Kidney tubule cell (primary cell): ENCODE data around the gene SMTN.

Source experiments
- DNase-seq: peaks from one replicate; pipeline ENCODE4 v3.0.0-alpha.2; 2018; ENCODE audit warnings: low spot score

The SMTN gene

DNA sequence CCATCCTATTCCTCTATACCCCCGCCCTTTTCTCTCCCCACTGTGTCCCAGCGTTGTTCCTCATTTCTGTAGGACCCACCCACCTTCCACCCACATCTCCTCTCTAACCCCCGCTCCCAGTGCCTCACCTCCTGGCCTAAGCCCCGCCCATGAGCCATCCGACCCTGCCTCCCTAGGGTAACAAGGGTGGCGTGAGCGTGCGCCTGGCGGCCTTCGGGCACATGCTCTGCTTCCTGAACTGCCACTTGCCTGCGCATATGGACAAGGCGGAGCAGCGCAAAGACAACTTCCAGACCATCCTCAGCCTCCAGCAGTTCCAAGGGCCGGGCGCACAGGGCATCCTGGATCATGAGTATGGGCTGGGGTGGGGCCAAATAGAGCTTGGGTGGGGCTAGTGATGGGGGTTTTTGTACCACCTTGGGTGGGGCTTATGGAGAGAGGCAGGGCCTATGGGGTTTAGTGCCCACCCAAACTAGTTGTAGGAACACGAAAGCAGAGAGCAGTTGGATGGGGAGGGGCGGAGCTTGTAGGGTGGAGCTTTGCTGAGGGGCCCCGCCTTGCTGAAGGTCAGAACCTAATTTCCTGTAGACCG lies 46.2 kb downstream of the SMTN start:
- no peak for DNase-seq

DNA sequence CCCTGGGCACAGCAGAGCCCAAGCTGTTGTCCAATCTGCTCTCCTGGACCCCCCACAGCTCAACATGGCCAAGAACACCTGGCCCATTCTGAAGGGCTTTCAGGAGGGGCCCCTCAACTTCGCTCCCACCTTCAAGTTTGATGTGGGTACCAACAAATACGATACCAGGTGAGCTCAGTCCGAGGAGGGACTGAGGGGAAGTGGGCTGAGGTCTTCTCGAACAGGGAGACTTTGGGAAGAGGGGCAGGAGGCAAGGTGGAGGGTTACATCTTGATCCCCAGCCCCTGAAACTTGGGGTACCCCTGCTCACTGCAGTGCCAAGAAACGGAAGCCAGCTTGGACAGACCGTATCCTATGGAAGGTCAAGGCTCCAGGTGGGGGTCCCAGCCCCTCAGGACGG lies 47.0 kb downstream of the SMTN start:
- no peak for DNase-seq

DNA sequence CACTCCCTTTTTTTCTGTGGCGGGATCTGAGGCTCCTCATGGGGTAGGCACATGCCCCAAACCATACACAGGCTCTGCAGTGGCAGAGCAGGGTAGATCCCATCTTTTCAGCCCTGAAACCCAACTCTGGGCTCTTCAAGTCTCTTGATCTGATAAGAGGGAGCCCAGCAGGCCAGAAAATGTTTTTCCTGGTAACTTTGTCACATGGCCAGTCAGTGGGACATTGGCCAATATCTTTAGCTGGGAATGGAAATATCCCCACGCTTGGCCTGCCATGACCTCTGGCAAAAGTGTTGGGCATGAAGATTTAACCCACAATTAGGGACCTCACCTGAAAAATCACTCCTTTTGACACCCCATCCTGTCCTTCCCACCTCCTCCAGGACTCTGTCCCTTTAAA lies 49.8 kb downstream of the SMTN start:
- no peak for DNase-seq

DNA sequence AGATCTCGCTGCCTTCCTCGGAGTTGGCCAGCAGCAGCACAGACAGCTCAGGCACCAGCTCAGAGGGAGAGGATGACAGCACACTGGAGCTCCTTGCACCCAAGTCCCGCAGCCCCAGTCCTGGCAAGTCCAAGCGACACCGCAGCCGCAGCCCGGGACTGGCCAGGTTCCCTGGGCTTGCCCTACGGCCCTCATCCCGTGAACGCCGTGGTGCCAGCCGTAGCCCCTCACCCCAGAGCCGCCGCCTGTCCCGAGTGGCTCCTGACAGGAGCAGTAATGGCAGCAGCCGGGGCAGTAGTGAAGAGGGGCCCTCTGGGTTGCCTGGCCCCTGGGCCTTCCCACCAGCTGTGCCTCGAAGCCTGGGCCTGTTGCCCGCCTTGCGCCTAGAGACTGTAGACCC lies 52.8 kb downstream of the SMTN start:
- no peak for DNase-seq

DNA sequence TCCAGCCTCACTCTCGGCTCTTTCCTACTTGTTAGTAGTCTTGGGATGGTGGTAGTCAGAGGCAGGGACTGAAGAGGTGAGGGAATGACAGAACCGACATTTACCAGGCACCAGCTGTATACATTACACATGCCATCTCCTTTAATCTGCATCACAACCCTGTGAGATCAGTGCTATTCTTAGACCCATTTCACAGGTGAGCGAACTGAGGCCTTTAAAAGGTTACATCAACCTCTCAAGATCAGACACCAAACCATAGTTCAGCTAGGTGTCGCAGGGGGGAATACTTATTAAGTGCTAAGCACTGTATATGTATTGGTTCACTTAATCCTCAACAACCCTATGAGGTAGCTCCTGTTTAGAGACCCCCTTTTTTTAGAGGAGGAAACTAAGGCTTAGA lies 53.6 kb downstream of the SMTN start:
- DNase-seq = peak; percentile 35

DNA sequence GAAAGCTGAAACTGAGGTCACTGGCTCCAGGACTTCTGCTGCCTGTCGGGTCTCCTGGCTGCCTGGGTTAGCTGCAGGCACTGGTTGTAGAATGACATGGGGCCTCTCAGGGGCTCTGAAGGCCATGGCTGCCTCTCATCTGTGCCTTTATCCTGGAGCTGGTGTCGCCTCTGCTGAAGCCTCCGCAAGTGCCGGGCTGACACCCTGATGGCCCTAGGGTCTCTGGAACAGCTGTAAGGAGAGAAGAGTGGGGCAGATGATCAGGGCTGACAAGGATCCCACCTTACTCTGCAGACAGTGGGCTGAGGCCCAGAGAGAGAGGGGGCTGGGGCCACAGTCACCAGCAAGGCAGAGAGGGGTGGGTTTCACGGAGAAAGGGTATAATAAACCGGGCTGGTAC lies 54.6 kb downstream of the SMTN start:
- DNase-seq = no peak

DNA sequence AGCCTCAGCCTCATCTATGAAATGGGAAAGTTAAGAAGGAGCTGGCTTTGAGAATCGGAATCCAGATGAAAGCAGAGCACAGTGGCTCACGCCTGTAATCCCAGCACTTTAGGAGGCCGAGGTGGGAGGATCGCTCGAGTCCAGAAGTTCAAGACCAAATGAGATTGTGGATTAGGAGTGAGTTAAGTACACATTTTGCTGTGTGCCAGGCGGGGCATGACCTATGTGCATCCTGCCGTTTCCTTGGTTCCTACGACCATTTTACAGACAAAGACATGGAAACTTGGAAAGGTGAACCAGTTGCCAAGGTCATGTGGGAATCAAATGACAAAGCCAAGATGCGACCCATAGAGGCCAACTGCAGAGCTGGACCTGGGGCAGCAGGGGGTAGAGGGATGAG lies 55.0 kb downstream of the SMTN start:
- DNase-seq = no peak

DNA sequence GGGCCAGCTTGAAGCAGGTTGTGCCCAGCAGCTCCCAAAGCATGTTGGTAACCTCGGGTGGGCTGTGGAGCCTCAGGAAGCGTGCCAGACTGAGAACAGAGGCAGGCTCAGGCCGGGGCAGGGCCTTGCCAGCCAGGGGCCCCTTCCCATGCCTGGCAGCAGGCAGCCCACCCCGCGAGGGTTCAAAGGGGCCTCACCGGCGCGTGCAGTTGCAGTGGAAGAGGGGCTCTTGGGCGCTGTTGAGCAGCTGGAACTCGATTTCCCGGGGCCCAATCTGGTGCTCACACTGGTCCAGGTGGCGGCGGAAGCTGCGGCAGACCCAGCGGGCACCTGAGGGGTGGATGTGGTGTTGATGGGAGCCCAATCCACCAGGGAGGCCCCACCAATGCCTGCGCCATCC lies 55.6 kb downstream of the SMTN start:
- no peak for DNase-seq

DNA sequence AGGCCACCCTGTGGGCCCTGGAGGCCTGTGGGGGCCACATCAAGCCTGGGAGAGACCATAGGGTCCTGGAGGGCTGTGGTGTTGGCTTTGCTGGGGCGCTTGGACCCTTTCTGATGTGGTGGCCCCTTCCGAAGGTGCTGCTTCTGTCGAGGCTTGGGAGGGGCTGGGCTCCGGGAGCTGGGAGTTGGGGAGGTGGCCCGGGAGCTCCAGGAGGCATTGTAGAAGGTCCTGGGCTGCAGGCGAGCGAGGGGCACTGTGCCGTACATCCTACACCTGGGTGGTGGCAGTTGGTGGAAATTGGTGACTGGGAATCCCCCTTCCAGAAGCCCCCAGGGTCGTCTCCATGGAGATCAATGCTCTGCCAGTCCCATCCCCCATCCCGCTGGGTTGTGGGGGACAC lies 56.6 kb downstream of the SMTN start:
- no peak for DNase-seq

DNA sequence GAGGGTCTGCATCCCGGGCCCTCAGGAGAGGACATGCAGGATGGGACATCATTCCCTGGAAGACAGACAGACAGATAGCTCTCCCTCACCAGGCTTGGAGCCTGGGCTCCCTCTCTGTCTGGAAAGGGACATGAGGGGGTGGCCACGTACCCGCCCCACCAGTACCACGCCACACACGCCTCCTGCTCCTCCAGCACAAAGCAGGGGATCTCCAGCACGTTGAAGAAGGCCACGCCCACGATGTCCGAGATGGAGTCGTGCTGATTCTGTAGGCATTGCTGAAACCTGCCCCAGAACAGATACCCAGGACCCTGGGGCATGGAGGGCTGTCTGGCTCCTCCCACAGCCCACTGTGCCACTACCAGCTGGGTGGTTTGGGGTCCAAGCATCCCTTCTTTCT lies 57.0 kb downstream of the SMTN start:
- DNase-seq = no peak

DNA sequence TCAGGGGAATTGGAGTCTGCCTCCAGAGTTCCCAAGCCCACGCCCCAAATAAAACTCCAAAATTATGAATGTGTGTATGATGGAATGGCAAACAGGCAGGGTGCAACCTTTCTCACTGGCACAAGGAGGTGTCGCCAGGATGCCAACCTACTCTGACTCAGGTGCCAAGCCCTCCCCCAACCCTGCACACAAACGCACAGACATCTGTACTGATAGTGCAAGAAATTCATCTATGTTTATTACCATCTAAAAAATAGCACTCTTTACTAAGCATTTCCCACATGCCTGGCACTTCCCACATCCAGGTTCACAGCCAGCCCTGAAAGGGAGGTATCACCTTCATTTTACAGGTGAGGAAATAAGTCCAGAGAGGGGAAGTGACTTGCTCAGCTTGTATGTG lies 57.9 kb downstream of the SMTN start:
- no peak for DNase-seq

DNA sequence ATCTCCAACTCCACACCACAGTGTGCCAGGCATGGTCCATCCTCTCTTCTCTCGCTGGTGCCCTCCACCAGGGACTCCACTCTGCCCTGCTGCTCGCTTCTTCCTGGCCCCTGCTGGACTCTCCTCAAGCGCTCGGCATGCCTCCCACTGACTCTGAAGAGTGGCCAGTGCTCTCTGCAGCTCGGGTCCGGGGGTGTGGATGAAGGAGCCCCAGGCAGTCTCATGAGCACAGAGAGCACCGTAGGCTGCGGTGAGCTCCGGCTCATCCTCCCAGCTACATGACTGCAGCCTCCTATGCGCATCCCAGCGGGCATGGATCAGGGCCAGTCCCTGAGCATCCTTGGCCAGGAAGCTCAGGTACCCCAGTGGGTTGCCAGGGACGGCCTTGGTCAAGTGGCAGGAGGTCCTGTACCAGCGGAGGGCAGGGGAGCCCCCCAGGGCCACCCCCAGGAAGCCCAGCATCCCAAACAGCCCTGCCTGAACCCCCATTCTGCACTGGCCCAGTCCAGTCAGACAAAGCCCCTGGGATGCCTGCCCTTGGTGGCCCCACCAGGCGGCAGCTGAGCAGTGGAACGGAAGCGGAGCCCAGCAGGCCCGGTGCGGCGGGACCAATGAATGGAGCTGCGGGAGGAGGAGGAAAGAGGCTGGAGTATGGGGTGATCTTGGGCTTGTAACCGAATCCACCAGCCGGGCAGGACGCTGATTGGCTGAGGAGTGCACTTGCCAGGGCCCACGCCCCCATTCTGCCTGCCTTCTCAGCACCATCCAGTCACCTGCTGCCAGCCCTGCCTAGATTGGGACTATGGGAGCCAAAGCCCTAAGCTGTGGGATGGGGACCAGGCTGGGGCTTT lies 59.0 kb downstream of the SMTN start, which contains the start of gene PLA2G3:
Gene PLA2G3, minus strand, starts transcription at position 643 of the 851 bp plus-strand sequence. Its CDS starts 154 bp downstream, at position 489.
- DNase-seq = no peak

DNA sequence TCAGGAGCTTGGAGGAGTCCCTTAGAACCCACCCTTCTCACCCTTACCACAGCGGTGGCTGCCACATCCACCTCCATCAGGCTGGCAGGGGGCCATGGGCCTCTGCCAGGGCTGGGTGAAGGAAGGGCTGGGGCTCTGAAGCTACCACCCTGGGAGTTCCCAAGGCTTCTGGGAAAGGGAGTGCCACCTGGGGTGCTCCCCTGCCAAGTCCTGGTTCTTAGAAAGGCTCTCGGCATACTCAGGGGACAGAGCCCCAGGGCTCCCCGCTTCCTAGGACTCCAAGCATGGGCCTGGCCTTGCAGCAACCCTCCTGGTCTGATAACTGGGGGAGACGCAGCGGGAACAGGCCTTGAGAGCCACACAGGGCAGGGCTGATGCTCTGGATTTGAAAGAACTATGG lies 59.6 kb downstream of the SMTN start:
- no peak for DNase-seq

DNA sequence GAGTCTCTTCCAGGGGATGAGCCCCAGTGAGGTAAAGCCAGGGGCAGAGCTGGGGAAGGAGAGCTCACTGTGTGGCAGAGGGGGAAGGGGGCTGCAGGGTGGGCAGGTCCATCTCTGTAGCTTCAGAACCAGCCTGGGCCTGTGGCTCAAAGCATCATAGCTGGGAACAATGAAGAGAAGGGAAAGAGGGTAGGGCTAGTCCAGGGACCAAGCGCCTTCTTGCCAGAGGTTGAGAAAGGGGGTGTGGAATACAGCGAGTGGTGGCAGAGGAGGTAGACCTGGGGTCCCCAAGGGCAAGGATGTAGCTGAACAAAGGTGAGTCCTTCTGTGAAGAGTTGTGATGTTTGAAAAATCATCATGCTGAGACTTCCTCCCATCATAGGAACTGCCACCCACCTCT lies 60.4 kb downstream of the SMTN start:
- DNase-seq = no peak

DNA sequence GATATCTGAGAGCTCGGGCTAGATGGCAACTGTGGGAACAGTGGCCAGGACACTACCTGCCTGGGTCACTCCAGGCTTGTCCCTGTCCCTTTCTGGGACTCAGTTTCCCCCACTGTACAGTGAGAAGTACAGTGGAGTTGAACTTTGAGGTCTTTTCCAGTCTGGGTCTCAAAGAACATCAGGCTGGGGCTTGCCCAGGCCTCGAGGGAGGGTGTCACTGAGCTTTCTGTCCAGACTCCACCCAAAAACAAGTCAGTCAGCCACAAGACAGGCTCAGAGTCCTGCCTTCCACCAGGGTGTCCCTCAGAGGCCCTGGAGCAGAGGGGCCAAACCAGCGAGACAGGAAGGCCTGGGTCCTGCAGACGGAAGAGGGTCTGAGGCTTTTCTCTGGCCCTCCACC lies 61.2 kb downstream of the SMTN start:
- no peak for DNase-seq

DNA sequence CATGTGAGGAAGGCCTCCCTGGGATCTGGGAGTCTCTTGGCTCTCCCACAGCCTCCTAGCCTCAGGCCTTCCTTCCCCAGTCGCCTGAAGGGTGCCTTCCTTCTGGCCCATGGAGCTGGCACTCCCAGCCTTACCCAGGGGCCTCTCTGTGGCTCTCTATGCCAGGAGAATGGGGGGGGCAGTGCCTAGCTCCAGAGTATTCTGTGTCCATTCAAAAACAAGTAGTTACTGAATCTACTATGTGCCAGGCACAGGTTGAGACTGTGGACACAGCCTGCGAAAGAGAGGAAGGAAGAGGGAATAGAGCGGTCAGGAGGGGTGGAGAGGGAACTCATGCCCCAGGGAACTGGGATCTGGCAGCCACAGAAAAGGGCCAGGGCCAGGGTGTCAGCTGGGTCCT lies 61.9 kb downstream of the SMTN start:
- no peak for DNase-seq

DNA sequence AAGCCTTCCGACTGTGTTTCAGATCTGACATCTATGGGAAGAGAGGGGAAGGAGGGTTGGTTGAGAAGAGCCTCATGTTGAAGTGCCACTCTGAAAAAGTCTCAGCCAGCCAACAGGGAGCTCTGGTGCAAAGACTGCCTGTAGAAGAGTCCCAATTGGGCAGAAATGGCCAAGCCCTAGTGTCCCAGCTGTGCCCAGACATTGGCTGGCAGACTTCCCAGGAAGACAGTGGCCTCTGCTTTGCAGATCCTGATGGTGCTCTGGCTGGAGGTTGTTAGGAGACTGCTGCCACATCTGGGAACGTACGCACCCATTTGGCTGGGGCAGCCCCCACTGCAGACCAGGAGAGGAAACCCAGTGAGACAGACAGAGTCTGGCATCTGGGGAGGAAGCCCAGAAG lies 62.4 kb downstream of the SMTN start:
- DNase-seq = no peak

DNA sequence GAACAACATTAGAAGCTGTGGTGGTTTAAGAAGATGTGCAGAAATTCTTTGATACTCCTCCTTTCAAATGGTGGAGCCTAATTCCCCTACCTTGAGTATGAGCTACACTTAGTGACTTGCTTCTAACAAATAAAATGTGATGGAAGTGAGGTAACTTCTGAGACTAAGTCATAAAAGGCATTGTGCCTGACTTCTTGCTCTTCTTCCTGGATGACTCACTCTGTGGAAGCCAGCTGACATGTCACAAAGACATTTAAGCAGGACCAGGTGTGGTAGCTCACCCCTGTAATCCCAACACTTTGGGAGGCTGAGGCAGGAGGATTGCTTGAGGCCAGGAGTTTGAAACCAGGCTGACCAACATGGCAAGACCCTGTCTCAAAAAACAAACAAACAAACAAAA lies 63.1 kb downstream of the SMTN start:
- DNase-seq = peak; percentile 83

DNA sequence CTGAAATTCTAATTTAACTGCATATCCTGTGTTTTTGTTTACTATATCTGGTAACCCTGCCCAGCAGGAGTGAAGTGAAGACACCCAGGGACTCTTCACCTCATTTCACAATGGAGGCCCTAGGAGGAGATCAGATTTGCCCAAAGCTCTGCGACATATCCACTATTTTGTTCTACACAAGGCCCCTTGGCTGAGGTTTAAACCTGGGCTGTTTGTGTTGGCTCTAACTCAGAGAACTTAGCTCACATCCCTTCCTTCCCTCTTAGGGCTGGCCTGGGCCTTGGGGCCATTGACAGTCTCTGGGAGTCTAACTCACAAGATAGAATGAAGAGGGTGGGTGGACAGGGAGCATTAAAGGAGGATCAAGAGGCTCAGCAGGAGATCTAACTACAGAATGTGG lies 67.4 kb downstream of the SMTN start:
- DNase-seq = no peak

DNA sequence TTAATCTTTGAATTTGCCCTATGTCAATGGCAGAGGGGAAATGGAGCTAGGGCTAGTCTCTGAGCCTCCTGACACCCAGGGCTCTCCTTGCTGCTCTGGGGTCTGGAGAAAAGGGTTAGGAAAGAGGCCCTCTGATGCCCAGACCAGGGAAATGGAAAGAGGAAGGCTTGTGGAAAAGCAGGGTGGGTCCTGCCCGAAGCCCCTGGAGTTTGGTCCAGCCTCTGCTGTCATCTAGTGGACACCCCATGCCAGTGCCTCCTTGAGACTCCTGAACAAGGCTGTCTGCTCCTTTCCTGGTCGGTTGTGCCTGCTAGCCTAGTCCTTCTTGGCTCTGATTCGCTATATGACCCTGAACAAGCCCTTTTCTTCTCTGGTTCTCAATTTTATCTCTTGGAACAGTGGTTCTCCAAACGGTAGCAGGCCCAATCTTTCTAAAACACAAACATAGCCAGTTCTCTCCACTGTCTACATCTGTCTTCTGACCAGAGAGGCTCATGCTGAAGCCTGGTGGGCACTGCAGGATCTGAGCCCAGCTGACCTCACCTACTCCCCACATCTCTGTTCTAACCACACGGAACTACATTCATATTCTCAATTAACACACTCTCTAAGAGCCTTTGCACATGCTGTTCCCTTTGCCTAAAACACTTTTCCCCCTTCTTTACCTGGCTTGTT lies 68.0 kb downstream of the SMTN start:
- peak; percentile 76 for DNase-seq

DNA sequence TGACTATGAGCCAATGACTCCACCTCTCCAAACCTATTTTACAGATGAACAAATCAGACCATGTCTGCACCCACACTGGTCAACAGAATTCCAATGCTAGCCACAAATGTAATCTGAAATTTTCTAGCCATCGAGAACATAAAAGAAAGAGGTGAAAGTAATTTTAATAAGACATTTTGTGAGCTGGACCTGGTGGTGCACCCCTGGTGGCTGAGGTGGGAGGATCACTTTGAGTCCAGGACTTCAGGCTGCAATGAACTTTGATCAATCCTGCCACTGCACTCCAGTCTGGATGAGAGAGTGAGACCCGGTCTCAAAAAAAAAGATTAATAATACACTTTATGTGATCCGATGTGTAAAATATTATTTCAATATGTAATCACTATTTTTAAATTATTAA lies 69.5 kb downstream of the SMTN start:
- DNase-seq = peak; percentile 6

DNA sequence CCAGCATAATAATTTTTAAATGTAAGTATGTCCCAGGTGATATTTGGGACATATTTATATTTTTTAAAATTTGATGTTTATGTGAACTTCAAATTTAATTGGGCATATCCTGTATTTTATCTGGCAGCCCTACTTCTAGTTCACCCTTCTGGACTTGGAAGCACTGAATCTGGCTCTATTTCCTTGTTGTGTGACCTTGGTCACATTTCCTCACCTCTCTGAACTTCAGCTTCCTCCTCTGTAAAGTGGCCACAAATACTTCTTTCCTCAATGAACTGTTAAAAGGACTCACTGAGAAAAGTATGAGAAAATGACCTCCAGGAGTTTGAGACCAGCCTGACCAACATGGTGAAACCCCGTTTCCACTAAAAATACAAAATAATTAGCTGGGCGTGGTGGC lies 70.8 kb downstream of the SMTN start:
- no peak for DNase-seq

DNA sequence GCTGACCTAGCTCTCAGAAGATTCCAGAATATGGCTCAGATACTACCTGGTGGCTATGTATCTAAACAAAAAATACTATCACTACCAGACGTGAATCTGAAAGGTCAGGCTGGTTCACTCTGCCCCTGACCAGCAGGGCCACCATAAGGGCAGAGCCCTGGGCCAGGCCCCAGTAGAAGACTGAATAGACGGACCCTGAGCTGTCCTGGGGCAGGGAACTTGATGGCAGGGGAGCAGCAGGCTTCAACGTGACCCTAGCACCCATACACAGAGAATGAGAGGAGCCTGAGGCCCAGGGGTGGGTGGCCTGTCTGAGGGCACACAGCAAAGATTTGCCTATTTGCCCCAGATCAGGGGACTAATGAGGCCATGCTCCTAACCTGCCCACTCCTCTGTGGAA lies 72.2 kb downstream of the SMTN start:
- DNase-seq = no peak
